Germinal center (tissue), 1 donor: Measurements from ENCODE around the gene SUSD4.

ENCODE experiments used
- DNase-seq: peaks from one replicate; pipeline ENCODE4 v3.0.0; 2012; ENCODE audit warnings: mixed read lengths, low spot score

Gene SUSD4

DNA sequence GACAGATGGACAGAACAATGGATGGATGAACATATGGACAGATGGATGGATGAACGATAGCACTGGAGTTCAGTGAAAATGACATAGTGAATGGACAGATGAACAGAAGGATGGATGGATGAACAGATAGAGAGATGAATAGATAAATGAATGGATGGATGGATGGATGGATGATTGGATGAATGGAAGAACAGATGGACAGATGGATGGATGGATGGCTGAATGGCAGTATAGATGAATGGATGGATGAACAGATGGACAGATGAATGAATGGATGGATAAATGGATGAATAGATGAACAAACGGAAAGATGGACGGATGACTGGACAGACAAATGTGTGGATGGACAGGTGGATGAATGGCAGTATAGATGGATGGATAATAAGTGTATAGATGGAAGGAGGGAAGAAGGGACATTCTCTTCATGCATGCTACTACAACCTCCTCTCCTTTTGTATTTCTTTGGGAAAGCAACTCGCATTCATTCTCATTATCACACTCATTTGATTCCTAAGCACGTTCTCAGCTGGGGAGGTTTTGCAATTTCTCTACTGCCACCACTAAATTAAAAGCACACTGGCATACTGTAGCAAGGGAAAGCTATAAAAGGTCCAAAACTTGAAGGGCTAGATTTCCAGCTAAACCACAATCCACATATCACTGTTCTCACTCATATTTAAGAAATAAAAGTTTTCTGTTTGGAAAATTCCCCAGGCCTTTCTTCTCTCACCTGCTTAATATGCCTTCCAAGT, 34.1 kb downstream of the SUSD4 start:
- no peak for DNase-seq

DNA sequence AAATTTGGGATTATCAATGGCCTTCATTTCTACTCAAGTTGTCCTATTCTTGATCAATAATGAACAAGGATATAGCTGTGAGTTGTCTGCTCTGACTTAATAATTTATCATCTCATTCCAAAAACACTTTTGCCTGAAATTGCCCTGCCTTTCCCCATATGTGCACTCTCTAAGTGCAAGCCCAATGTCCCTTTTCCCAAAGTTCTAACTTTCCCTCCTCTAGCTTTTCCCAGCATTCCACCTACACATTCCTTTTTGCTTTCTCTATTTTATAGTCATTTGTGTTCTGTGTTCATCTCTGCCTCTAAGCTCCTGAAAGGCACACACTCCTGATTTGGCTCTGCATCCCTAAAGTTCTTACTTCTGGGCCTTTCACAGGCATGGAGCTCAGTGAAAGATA, 34.7 kb downstream of the SUSD4 start:
- DNase-seq, result no peak

DNA sequence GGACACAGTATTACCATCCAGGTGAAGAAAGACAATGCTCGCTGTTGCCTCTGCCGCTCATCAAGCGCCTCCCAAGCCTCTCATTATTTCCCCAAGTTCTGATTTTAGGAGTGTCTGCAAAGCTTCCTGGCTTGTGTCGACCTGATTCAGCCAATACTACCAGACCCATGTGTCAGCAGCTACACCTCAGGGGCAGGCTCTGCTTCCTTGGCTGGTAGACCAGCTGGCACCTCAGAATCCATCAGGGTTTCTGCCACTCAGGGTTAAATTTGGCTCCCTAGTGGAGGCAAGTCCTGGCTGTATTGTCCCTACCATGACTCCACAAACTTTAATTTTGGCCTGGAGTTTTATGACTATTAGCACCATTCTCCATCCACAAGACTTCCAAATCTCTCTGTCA, 35.4 kb downstream of the SUSD4 start:
- DNase-seq, result no peak

DNA sequence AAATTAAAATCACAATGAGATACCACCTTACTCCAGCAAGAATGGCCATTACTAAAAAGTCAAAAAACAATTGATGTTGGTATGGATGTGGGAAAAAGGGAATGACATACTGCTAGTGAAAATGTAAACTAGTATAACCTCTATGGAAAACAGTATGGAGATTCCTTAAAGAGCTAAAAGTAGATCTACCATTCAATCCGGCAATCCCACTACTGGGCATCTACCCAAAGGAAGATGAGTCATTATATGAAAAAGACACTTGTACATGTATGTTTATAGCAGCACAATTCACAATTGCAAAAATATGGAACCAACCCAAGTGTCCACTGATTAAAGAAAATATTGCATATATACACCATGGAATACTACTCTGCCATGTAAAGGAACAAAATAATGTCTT, 37.2 kb downstream of the SUSD4 start:
- DNase-seq, result no peak

DNA sequence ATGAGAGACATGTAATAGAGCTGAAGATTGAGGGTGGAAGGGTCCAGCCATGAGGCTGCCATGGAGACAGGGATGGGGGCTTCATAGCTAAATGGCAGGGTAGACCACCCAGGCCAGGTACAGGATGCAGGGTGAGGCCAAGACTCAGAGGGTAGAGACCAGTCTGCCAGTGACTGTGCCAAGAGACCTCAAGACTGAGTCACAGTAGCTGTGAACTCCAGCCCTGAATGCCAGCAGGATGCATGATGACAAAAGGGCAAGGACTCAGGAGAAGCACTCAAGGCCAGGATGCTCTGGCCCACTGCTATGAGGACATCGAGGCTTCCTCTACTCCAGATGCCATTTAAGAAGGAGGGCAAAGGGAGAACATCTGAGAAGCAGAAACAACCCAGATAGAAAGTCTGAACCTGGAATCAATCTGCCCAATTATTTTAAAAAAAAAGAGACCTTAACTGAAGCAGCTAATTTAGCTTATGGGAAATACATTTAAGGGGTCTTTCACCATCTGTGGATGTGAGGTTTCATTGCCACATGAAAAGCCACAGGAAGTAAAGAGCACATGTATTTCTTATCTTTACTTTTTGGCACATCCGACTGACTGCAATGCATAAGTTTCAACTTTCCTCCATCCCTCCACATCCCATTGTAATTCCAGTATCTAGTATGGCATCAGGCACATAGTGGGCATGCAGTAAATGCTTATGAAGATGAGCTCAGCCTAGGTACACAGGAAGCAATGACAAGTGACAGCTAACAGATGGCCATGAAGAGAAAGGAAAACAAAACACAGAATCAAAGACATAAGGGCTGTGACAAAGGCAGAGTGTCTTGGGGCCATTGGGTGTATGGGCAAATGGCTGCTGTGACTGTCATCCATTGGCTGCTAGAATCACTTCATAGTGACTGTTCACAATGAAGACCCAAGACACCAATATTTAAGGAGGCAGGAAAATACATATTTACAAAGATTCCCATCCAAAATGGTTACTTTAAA, 40.2 kb downstream of the SUSD4 start:
- DNase-seq, result no peak

DNA sequence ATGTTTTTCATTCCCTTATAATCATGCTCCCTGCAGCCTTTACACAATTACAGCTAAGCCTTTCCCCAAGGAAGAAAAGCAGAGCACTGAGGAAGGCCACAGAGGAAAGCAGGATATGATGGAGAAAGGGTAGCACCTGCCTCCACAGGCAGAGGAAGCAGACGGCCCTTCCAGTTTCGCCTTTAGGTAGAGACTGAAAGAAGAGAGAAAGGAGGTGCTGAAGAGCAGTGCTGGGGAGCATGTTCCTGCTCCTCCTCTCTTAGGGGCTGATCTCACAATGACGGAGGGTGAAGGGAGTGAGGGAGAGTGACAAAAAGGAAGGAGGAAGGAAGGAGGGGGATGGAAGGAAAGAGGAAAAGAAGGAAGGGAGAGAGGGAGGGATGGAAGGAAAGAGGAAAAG, 41.1 kb downstream of the SUSD4 start:
- no peak for DNase-seq

DNA sequence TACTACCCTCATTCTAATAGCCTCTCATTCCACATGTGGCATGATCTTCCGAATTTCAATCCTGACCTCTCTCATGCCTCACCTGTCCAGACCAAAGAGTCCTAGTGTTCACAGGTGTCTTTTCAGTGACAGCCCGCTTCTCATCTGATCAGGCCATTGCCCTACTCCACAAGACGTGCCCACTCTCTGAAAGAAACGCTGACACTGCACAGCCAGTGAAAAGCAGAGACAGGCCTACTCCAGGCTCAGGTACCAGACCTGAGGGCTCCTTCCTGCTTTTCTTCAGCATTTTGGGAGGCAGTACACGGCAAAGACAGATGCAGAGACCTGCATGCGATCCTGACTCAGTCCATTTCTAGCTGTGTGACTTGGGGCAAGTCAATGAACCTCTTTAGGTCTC, 43.0 kb downstream of the SUSD4 start:
- no peak for DNase-seq

DNA sequence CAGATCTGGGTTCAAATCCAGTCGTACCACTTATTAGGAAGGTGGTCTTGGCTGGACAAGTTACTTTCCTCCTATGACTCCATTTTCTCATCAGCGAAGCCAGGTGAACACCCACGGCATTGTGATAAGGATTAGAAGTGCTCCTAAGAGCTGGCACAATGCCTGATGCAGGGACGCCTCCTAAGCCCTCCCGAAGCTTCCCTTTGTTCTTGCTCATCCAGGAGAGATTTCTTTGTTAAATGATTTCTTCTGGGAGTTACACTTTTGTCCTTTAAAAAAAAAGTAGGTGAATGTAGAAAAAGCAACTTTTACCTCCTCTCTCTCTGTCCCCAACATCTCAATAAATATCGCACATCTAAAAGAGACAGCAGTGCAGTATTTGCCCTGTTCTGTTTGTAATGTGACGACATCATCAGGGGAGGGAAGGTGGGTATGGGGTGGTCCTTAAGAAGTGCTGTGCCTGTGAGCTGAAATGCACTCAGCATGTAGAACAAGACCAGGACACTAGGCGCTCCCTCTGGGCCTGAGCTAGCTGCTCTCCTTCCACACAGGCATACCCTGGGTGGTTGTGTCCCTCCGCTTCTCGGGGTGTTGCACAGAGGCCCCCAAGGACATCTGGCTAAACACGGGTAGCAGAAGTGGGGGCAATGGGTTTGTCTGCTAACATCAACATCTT, 43.9 kb downstream of the SUSD4 start:
- DNase-seq, result no peak

DNA sequence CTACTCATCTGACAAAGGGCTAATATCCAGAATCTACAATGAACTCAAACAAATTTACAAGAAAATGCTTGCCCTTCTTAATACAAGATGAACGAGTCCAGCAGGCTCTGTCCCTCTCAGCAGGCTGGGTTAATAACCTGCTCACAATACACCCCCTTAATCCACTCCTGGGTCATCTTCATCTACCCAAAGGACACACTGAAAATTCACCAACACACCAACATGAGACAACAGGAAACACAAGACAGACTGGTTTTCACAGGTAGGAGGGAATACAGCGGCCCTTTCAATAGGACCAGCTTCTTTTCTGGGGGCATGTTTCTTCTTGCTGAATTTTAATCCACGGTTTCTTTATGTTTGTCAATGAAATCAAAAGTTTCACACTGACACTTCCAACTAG, 44.6 kb downstream of the SUSD4 start:
- no peak for DNase-seq

DNA sequence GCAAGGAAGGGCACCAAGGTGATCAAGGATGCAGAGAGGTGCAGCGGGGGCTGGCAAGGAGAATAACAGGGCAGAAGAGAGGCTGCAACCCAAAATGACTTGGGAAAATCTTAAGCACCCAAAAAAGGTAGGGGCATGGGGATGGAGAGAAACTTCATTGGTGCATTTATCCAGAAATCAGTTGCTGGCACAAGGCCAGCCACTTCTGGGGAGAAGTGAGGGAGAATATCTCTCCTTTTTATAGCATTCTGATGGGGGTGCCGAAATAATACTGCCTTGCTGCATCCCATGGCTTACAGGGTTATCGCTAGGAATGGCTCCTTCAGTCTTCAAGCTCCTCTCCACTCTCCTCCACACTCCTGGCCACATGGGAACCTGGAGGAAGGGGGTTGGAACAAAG, 47.9 kb downstream of the SUSD4 start:
- DNase-seq, result no peak

DNA sequence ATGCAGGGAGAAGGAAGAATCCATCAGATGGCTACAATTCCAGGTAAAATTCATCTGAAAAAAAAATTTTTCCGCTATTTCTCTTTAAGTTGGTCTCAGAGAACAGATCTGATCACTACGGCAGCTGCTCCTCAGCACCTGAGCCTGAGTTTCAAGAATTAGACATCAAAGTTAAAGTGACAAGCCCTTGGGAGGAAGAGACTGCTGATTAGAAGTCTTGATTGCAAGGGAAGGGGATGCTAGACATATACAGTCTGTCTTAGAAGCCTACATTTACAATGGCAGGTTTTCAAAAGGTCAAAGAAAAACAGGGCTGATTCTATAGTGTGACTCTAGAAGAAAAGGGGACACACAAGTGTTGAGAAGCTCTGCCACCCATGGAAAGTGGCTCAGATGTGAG, 48.3 kb downstream of the SUSD4 start:
- DNase-seq, result no peak

DNA sequence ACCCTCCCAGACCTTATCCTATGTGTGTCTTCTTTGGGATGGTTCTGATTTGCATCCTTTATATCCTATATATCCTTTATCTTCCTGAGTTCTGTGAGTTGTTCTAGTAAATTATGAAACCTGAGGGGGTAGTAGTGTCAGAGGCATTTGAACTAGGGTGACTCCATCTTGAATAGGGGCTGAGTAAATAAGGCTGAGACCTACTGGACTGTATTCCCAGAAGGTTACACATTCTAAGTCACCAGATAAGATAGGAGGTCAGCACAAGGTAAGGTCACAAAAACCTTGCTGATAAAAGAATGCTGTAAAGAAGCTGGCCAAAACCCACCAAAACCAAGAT, 50.6 kb downstream of the SUSD4 start:
- DNase-seq, result no peak

DNA sequence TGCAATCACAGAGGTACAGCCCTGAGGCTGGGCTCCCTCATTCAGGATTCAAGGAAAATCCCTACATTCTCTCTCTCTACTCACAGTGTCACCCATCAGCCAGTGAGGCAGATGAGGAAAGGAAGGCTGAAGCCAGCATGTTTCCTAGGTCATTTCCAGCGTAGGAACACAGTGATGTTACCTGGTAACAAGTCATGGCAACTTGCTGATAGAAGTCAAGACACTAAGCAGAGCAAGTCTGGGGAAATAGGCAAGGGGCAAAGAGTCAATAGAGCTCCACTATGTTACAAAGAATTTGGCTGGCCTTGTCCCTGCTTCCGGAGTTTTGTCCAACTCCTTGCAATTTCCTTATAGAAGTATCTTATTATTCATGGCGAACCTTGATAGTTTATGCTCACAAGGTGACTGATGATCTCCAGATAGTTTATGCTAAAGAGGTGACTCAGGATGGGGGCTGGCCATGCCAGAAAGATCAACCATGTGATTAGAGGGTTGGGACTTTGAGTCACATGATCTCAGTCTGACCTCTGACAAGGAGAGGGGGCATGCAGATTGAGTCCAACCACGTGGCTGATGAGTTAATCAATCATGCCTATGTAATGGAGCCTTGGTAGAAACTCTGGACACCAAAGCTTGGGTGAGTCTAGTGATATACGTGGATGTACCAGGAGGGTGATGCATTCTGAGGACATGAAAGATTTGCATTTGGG, 51.1 kb downstream of the SUSD4 start:
- DNase-seq, result no peak

DNA sequence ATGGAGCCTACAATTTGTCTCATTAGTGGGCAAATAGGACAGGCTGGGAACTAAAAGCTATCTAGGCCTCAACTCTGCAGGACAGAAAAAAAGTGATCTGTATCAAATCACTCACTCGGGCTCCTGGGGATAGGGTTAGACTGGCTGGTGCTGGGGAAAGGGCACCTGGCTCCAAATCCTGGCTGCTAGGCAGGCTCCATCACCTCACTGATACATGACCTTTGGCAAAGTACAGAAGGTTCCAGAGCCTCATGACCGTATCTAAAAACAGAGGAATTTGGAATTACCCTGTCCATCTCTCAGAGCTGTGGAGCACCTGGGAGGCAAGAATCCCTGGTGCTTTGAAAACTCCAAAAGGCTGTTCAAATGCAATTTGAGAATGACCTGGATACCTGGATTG, 51.7 kb downstream of the SUSD4 start:
- no peak for DNase-seq

DNA sequence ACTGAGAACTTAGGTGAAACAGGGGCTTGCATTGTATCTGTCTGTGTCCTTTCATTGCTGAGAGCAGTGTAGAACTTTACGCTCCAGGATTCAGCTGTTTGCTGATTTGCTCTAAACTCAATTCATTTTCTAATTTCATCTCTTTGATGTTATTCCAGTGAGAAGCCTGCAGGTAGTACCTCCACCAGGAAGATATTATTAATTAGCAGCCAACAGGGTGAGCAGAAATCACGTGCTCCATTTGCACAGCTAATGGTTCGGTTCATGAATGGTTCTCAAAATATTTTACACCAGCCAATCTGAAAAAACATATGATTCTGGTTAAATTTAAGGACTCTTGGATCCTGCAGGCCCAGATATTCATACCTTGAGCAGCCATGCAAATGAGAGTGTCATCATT, 52.1 kb downstream of the SUSD4 start:
- DNase-seq, result no peak

DNA sequence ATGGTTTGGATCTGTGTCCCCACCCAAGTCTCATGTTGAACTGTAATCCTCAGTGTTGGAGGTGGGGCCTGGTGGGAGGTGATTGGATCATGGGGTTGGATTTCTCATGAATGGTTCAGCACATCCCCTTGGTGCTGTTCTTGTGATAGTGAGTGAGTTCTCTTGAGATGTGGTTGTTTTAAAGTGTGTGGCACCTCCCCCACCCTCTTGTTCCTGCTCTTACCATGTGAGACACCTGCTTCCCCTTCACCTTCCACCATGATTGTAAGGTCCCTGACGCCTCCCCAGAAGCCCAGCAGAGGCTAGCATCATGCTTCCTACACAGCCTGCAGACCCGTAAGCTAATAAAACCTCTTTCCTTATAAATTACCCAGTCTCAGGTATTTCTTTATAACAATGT, 55.8 kb downstream of the SUSD4 start:
- no peak for DNase-seq

DNA sequence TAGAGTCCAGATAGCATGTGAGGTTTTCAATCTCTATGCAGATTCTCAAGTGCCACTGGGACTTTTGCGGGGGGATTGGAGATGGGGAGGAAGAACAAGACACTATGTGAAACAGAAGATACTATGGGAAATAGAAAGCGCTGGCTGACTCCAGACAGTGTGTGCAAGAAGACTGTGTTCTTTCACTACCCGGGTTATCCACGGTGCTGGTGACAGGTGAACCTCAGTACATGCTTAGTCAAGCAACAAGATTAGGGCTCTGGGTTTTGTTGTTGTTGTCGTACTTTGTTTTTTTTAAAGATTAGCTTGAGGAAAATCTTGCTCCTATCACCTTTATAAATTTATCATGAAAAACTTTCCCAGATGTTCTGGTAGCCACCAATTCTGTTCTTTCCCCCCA, 56.4 kb downstream of the SUSD4 start:
- no peak for DNase-seq

DNA sequence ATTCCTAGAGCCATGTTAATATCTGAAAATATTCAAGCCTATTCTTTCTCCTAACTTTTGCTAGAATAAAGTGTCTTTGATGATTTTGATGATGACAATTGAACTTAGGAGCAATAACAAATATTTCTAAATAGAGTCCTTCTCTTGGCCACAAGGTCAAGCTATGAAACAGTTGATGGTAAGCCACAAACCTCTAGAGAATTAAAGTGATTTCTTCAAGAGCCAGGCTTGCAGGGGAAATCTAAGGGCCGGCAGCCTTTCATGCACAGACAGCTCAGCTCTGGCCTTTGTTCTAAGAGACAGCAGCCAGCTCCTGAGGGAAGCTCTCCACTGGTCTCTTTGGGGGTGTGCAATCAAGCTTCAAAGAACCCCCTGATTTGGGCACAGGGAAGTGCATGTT, 59.0 kb downstream of the SUSD4 start:
- DNase-seq, result no peak

DNA sequence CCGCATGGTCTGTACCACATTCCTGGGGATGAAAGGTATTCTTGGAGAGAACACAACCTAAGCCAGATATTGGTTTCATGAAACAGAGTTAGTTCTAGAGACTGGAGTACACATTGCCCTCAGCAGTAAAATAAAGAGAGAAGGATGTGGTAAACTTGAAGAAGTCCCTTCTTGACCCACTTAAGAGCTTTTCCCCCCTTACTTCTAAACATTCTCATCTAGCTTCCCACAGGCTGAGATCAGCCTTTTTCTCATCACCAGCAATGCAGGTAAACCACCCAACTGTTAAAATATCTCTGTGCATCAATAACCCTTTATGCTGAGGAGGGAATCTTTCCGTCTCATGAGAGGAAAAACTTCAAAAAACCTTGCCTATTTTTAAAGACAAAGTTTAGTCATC, 62.6 kb downstream of the SUSD4 start:
- DNase-seq, result no peak

DNA sequence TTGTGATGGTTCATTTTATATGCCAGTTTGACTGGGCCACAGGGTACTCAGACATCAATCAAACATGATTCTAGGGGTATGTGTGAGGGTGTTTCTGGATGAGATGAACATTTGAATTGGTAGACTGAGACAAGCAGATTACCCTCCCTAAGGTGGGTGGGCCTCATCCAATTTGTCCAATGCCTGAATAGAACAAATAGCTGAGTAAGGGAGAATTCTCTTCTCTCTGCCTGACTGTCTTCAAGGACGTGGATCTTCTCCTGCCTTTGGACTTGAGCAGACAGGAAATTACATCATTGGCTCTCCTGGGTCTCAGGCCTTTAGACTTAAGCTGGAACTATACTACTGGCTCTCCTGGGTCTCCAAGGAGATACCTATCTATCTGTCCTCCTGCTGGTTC, 64.4 kb downstream of the SUSD4 start:
- no peak for DNase-seq

DNA sequence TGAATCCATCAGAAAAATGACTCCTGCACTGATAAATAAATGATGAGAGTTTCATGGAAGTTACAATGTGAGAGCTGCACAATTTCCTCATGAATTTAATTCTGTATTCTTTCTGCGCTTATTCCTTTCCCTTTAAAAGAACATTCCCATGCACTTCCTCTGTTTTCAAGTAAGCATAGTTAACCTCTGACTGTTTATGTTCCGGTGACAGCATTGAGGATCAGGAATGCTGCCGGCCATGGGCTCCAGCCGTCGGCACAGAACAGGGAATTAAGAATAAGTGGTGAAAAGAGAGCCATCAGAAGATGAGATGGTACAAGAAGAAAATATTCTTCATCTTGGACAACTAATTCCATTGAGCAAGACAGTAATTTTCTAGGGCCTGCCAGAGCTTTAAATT, 65.3 kb downstream of the SUSD4 start:
- DNase-seq, result no peak

DNA sequence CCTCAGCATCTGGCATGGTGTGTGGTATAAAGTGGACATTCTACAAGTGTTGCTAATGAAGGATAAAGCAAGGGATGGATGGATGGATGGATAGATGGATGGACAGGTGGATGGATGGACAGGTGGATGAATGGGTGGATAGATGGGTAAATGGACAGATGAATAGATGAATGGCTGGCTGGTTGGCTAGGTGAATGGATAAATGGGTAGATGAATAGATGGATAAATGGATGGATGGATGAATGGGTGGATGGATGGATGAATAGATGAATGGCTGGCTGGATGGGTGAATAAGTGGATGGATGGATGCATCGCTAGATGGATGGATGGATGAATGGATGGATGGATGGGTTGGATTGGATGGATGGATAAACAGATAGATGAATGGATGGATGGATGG, 66.2 kb downstream of the SUSD4 start:
- DNase-seq, result no peak
